SU-DHL-6 (cell line): ENCODE results near the gene TMEM95.

Source experiments
- CTCF ChIP-seq: fragments of 200-600 bp; sonication (generic); IDR thresholded peaks from one replicate; pipeline ENCODE4 v1.5.1; 2017; ENCODE audit warnings: antibody characterized with exemption, mild to moderate bottlenecking, low read length, moderate library complexity; ENCODE audit not compliant: insufficient read depth, poor library complexity, severe bottlenecking
- EZH2phosphoT487 ChIP-seq: fragments of 200-600 bp; sonication (generic), shearing (Covaris generic); conservative IDR thresholded peaks from 2 replicates; pipeline ENCODE4 v1.6.1; 2018; ENCODE audit warnings: mild to moderate bottlenecking, antibody characterized with exemption, low read length, moderate library complexity, mixed read lengths

GRCh38 chr17:7340179-7340578, 14.8 kb upstream of the TMEM95 start:
- TF ChIP-seq CTCF: no peak
- TF ChIP-seq EZH2phosphoT487: no peak
